ENCODE results near the gene ATP8B3.

DNA sequence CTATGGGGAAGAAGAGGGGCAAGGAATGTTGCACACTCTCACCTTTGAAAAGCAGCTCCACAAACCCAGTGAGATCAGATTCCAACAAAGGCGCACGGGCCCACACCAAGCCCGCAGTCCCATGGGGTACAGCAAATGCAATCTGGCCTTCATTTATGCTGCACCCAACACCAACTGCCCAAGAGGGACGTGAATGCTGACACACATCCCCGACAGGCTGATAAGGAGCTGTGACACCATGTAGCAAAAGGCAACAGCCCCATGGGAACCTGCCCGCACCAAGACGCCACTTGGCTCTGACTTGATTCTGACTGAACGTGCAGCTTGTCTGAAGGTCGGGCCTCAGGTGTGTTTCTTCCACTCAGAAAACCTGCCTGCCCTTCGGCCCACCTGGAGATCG lies 18.9 kb upstream of the ATP8B3 start:
- TF ChIP-seq, protein P1, sequence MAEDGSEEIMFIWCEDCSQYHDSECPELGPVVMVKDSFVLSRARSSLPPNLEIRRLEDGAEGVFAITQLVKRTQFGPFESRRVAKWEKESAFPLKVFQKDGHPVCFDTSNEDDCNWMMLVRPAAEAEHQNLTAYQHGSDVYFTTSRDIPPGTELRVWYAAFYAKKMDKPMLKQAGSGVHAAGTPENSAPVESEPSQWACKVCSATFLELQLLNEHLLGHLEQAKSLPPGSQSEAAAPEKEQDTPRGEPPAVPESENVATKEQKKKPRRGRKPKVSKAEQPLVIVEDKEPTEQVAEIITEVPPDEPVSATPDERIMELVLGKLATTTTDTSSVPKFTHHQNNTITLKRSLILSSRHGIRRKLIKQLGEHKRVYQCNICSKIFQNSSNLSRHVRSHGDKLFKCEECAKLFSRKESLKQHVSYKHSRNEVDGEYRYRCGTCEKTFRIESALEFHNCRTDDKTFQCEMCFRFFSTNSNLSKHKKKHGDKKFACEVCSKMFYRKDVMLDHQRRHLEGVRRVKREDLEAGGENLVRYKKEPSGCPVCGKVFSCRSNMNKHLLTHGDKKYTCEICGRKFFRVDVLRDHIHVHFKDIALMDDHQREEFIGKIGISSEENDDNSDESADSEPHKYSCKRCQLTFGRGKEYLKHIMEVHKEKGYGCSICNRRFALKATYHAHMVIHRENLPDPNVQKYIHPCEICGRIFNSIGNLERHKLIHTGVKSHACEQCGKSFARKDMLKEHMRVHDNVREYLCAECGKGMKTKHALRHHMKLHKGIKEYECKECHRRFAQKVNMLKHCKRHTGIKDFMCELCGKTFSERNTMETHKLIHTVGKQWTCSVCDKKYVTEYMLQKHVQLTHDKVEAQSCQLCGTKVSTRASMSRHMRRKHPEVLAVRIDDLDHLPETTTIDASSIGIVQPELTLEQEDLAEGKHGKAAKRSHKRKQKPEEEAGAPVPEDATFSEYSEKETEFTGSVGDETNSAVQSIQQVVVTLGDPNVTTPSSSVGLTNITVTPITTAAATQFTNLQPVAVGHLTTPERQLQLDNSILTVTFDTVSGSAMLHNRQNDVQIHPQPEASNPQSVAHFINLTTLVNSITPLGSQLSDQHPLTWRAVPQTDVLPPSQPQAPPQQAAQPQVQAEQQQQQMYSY (CRISPR knock-in tag; IDR thresholded peaks at IDR 0.05), result no peak
- TF ChIP-seq ASH2L (IDR thresholded peaks at IDR 0.05; ENCODE audit: borderline replicate concordance, low read depth) (no peak), PAX5 (IDR thresholded peaks at IDR 0.05; ENCODE audit: borderline replicate concordance, low read depth, low read length) (no peak), RAD51 (IDR thresholded peaks at IDR 0.05) (no peak), MYC (IDR thresholded peaks at IDR 0.05; ENCODE audit: insufficient read depth, insufficient read length, insufficient replicate concordance, low read length, severe bottlenecking) (no peak), EP300 (IDR thresholded peaks at IDR 0.05; ENCODE audit: borderline replicate concordance in 1 of 2, control insufficient read depth in 1 of 2, low read depth in 2 of 2, low read length in 2 of 2) (no peak), NFIC (IDR thresholded peaks at IDR 0.05; ENCODE audit: low read depth, low read length) (no peak)
- TF ChIP-seq, protein P2, sequence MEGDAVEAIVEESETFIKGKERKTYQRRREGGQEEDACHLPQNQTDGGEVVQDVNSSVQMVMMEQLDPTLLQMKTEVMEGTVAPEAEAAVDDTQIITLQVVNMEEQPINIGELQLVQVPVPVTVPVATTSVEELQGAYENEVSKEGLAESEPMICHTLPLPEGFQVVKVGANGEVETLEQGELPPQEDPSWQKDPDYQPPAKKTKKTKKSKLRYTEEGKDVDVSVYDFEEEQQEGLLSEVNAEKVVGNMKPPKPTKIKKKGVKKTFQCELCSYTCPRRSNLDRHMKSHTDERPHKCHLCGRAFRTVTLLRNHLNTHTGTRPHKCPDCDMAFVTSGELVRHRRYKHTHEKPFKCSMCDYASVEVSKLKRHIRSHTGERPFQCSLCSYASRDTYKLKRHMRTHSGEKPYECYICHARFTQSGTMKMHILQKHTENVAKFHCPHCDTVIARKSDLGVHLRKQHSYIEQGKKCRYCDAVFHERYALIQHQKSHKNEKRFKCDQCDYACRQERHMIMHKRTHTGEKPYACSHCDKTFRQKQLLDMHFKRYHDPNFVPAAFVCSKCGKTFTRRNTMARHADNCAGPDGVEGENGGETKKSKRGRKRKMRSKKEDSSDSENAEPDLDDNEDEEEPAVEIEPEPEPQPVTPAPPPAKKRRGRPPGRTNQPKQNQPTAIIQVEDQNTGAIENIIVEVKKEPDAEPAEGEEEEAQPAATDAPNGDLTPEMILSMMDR (IDR thresholded peaks at IDR 0.05 in 2 of 3, conservative IDR thresholded peaks at IDR 0.05 in 1 of 3; ENCODE audit: control insufficient read depth in 2 of 3, extremely low read depth in 1 of 3, insufficient read depth in 1 of 3, low read depth in 3 of 3, low read length in 3 of 3), result no peak

Data from GM12878 (cell line).